T-helper 22 cell (primary cell): ENCODE measurements around the gene ST7.
"Not testable (repeated sequence)": the region's sequence is repeated elsewhere in the genome, so short reads cannot be mapped to it uniquely, and the experiment has no call there.

Source experiments
- DNase-seq: peaks from one replicate; pipeline ENCODE4 v3.0.0-alpha.2; 2020; ENCODE audit warnings: low read depth

ST7 gene

DNA sequence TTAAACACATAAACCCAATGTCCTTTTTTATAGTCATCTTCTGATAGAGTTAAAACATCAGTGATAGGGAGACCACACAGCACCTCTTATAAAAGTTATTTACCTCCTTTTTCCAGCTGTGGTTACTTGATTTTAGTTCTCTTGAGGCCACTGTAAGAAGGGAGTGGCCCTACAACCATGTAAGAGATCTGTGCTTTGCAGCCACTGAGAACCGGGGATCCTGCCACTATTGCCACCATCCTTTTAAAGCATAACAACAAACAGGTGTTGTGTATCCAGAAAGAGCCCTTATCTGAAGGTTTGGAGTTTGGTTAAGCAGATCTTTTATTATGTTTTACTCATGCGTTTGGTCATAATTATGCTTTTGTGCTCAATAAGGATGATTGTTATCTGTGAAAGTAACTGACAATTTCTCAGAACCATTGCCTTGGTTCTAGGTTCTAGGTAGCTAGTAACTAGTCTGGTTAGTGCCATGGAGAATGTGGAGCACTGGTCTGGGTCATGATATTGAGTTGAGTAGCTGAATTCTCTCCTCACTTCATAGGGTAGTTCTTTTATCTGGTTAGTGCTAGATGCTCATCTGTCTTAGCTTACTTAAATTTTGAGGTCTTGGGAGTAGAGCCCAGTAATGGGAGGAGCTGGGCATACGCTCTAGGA lies 56.5 kb downstream of the ST7 start:
- DNase-seq = no peak

GRCh38 chr7:117010375-117011133 lies 57.3 kb downstream of the ST7 start:
- DNase-seq = no peak

- DNase-seq = no peak
Observed at GRCh38 chr7:117011419-117012260, 58.3 kb downstream of the ST7 start.

DNA sequence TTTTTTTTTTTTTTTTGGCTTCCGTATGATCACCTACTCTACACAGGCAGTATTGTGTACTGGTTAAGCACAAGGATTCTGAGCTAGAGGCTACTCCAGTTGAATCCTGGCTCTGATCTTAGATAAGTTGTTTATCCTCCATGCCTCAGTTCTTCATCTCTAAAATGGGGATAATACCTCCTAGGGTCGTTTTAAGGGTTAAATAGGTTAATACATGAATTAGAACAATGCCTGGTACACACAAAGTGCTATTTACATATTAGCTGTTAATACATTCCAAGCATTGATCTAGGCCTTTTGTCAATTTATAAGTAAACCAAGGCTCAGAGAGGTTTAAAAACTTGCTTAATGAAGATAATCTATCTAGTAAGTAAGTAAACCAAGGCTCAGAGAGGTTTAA lies 59.0 kb downstream of the ST7 start:
- no peak for DNase-seq

DNA sequence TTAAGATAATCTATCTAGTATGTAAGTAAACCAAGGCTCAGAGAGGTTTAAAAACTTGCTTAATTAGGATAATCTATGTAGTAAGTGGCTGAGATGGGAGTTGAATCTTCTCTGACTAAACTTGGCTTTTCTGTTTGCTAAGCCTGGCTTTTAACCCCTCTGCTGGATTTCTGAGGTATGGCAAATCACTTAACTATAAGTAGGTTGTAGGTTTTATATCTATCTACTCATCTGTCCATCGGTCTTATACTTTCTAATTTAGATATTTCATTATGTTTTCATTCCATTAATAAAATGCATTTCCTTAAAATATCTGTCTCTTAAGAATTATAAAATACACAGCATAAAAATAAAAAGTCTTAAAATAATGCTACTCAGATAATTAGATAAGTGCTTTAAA lies 59.4 kb downstream of the ST7 start:
- no peak for DNase-seq

DNA sequence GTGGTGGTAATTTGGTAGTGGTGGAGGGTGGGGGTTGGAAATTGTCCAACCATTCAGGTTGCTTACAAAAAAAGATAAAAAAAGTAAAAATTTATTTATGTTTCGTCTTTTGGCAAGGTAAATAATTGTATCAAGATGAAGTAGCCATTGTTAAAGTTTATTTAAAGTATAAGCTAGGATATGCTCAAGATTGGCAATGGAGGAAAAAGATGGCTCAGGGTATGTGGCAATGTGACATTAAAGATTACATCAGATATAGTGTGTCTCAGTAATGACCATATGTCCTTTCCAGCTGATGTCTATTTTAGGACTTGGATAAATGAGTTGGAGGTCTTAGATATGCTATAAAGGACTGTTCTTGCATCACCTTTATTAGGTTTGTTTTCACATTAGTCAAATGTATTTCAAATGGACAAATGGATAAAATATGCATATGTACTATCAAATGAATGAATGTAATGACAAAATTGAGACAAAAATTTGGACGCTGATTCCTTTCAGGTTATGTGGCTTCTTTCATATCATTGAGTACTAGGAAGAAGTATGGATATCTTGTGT lies 60.9 kb downstream of the ST7 start:
- DNase-seq = no peak

GRCh38 chr7:117014673-117015133 lies 61.4 kb downstream of the ST7 start:
- no peak for DNase-seq

DNA sequence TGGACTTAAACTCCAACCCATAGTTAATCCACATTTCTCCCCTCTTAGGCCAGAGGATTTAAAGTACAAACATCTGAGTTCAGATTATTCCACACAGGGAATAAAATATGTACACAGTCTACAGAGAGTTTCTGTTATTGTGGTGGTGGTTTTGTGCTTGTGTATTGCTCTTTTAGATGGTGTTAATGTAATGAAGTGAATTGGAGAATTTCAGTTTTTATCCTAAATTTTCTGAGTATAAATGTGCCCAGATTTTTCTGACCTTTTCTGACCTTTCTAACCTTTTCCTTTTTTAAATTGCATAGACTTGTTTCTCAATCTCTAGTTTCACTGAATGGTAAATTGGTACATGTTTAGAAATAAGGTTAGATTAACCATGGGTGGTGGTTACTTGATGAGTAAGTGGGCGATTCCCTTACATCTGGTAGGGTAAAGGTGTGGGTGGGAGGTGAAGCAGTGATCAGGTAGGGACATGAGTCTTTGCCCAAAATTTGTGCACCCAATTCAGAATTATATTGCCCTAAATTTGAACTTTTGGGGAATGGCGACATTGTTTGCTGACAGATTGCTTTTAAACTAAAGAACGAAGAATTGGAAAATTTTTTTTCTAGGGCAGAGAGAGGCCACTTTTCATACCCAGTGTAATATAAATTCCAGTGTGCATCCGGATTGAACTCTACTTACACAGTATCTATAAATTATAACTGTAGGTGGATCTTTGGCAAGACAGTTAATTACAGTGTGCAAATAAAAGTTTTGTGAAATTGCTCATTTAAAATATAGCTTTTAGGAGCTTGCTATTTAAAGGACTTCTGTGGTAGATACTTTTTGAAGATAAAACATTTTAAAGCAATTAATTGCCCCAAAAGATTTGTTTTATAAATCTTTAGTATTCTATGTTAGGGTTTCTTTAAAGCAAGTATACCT lies 62.2 kb downstream of the ST7 start:
- no peak for DNase-seq

DNA sequence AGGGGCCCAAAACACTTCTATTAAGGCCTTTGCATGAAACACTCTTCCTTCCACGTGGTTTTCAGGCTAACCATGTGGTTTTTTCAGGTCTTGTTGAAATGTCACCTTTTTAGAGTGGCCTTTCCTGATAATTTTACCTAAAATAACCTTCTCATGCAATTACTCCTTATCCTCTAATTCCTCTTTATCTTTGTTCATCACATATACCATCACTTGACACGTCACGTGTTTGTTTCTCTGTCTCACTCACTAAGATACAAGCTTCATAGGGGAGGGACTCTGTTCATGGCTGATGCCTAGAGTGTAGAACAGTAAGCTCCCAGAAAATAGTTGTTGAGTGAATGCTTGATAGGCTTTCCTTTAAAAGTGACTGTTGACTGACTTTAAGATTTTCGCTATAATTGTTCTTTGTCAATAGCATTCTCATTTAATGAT lies 63.7 kb downstream of the ST7 start:
- DNase-seq = no peak

DNA sequence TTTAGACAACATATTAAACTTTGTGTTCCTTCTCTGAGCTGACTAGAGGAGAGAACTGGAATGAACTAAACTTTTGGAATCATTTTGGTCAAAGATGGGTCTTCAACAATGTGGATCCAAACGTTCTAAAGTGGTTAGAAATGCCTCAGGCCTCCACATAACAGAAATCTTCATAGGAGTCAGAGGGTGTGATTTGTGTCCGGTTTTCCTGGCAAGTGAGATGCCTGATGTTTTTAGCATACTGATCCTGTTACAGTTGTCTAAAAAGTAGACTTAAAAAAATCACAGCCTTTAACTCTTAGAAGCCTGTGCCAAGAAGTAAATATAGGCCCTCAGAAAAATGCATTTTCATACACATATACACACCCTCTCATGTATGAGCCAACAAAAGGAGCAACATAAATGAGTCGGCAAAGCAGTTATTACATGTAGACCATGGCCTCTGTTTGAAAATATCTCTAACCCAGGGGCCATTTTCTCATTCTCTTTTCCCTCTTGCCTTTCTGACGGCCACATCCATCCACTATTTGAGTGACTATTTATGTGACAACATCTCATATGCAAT lies 64.5 kb downstream of the ST7 start:
- no peak for DNase-seq

DNA sequence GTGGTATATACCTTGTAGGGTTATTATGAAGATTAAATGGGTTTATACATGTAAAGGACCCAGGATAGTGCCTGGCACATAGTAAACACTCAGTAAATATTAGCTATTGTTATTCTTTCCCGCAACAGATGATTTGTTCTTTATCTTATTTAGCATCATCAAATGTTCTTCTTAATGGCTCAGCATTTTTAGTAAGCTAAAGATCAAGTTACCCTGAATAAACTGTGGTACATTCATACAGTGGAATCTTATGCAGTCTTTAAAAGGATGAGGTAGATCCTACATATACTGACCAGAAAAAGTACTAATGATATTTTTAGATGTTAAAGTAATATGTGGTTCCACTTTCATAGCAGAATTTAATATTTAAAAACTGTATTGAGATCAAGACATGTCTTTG lies 65.4 kb downstream of the ST7 start:
- no peak for DNase-seq

DNA sequence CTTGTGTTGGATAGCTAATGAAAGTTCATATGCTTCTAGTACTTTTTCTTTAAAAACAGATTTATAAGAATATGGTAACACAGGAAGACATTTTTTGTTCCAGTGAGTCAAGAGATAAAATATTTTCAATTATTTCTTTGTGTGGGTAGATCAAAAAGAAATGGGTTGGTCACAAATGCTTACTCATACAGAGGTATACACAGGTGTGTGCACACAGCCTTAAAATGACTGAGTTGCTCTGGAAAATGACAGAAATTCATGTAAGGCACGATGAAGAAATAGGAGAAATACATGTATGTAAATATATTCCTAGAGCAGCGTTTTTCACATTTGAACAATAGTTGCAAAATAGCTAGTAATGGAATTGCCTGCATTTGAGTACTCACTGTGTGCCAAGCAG lies 66.0 kb downstream of the ST7 start:
- DNase-seq = no peak

DNA sequence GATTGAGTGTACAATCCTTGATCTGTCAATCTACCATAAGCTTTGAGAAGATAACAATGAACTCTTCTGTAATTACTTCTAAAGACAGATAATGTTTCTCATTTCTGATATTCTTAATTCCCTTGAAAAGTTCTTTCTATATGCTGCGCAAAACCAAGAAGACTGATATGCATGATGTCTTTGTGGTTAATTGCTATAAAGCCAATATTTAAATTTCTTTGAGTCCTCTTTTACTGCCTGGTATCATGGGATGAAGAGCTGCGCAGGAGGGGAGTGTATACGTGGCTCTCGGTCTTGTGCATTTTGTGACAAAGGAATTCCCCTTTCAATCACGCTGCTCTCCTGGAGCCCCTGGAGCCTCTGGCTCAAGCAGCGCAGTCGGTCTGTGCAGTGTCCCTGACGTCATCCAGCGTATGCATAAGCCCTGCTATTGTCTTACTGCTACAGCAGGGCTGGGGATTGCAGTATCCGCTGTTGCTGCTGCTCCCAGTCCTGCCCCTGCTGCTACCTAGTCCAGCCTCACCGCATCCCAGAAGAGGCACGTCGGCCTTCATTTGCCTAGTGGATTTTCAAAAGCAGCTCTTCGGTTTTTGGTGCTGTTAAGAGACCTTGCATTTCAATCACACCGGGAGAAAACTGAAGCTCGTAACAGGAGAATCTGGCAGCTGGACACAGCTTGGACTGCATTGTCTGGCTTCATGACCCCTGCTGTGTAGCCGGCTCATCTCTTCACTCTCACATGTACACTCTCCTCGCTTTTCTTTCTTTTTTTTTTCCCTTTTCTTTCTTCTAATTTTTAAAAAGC lies 66.7 kb downstream of the ST7 start:
- no peak for DNase-seq

- DNase-seq = no peak
Observed at GRCh38 chr7:117020591-117020973, 67.3 kb downstream of the ST7 start.

DNA sequence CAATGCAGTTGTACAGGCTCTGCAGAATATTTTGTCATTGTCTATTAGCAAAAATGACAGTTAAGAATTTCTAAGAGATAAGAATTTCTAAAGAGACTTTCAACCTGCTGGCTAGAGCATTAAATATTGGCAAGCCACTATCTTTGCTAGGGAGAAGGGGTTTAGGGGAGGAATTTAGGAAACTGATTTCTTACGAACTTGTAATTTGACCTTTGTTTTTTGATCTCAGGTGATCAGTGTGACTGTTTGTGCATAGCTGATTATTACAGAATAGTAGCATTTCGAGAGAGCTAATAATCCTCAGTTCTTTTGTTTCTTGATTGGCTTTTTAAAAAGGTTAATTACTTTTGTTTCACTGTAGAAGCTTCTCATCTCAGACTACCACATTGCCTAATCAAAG lies 68.1 kb downstream of the ST7 start:
- DNase-seq = no peak

DNA sequence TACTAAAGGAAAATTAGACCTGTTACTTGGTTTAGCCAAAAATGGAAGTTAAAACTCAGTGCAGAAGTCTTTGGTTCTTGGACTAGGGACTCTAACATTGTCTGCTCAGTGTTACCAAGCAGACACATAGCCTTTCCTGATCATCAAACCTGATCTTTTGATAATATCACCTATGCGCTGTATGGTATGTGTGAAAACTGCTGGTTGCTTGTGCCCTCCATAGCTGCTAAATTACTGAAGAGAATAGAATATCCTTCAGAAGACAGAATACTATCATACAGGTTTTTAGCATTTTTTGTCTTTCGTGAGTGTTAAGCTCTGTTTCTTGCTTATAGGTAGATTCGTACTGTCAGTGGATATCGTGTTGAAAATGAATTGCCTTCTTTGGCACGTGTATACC lies 68.7 kb downstream of the ST7 start:
- DNase-seq = no peak

DNA sequence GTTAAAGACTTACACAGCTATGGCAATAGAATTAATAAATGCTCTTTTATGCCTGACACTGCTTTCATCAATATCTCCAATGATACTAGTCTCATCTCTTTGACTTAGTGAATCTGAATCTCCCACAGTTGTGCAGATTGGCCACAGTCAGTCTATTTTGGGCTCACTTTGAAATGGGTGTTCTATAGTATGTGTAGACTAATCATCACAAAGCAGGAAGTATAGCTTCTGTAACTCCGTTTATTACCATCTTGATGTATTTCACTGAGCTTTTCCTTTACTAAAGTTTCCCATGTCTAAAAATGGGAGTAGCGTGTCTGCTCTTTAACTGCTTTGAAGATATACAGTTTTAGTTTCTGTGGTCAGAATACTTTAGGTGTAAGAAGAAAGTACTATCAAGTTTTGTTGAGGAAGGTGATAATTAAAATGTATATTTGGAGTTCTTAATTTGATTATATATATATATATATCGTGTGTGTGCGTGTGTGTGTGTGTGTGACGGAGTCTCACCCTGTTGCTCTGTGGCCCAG lies 70.1 kb downstream of the ST7 start:
- DNase-seq = no peak

DNA sequence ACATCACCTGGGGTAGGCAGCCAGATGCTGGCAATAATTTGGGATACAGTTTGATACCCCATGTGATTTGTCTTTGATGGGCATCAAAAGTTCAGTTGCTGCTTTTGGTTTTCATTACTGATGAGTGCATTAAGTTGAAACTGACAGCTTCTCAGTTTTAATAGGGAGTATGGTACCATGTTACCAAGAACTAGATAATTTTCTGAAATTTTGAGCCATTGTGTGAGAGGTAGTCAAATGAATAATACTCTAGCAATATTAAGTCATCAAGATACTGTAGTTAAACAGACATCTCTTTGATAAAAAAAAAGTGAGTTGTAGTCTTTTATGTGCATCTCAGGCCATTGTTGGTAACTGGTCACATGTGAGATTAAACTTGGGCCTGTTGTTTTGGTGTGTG lies 71.5 kb downstream of the ST7 start:
- no peak for DNase-seq

DNA sequence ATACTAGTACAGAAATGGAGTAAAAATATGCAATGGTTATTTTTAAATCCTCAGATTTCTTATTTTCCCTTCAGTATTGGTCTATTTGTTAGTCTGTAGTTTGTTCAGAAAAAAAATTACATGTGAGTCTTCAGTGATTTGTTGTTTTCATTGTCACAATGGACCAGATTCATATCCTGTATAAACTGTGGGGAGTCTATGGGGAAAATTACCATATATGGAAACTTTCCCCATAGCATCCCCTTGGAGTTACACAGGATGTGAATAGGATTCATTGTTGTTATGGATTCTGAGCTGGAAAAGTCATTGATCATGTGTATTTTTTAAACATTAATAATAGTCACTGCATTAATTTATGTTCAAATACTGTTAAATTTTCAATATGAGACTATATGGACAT lies 72.6 kb downstream of the ST7 start:
- DNase-seq = no peak

DNA sequence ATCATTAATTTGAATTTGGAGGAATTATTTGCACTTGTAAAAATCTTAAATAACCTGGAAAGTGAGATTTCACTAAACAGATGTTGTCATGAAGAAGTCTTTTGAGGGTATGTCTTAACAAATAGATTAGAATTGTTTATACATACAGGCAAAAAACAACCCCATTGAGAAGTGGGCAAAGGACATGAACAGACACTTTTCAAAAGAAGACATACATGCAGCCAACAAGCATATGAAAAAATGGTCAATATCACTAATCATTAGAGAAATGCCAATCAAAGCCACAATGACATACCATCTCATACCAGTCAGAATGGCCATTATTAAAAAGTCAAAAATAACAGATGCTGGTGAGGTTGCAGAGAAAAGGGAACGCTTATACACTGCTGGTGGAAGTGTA lies 77.0 kb downstream of the ST7 start:
- DNase-seq = not testable (repeated sequence)
